Activated CD4-positive, alpha-beta T cell treated with anti-CD3 and anti-CD28 coated beads, Interleukin-2, amount 50 U/mL, for 1 hour (primary cell): ENCODE data around the gene INCA1.

ENCODE experiments used
- DNase-seq: peaks from one replicate; pipeline ENCODE4 v3.0.0-alpha.2; 2020

The INCA1 gene

DNA sequence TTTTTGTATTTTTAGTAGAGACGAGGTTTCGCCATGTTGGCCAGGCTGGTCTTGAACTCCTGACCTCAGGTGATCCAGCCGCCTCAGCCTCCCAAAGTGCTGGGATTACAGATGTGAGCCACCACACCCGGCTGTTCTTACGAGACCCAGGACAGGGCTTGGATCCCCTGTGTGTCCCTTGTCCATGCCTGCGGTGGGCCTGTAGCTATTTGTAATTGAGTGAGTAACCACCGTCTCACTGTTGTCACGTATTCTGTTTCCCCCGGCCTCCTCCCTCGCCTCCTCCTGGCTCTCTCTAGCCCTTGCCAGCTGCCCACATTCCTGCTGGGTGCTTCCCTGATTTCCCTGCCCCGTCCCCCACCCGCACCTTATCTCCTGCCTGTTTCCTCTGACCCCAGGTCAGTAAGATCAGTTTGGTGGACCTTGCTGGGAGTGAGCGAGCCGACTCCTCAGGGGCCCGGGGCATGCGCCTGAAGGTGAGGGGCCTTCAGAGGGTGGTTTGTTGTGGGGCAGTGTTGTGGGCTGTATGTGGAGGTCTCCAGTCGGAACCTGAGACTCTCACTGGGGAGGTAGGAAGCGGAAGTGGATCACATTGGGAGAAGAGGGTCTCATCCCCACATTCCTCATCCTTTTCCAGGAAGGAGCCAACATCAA lies 6.0 kb upstream of the INCA1 start:
- DNase-seq = no peak

DNA sequence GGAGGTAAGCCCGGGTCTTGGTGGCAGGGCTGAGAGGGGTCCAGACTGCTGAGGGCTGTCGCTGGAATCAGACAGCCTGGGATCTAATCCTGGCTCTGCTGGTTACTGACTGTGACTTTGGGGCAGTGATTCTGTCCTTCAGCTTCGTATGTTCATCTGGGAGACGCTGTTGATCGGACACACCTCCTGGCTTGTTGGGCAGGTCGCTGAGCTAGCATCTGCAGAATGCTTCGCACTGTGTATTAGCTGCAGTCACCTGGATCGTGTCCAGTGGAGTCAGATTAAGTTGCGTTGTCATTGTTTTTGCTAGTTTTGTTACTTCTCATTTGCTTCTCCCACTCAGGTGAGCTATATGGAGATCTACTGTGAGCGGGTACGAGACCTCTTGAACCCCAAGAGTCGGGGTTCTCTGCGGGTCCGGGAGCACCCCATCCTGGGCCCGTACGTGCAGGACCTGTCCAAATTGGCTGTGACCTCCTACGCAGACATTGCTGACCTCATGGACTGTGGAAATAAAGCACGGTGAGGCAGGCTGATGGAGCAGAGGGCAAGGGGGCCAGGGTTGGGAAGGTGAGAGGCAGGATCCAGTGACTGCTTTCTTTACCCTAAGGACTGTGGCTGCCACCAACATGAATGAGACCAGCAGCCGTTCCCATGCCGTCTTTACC lies 4.9 kb upstream of the INCA1 start:
- DNase-seq = no peak

DNA sequence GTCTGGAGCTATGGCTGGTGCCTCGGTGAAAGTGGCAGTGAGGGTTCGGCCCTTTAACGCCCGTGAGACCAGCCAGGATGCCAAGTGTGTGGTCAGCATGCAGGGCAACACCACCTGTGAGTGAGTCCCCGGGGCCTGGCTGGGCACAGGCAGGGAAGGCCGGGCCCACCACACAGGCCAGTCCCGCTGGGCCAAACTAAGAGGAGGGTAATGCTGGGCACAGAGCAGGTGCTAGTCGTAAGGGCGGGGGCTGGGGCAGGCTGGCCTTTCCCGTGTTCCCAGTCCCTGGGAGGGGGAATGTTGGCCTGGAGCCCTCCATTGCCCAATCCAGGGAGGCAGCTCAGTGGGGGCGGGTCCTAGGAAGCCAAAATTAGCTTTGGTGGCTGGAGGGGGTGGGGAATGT lies 2.9 kb upstream of the INCA1 start:
- no peak for DNase-seq

DNA sequence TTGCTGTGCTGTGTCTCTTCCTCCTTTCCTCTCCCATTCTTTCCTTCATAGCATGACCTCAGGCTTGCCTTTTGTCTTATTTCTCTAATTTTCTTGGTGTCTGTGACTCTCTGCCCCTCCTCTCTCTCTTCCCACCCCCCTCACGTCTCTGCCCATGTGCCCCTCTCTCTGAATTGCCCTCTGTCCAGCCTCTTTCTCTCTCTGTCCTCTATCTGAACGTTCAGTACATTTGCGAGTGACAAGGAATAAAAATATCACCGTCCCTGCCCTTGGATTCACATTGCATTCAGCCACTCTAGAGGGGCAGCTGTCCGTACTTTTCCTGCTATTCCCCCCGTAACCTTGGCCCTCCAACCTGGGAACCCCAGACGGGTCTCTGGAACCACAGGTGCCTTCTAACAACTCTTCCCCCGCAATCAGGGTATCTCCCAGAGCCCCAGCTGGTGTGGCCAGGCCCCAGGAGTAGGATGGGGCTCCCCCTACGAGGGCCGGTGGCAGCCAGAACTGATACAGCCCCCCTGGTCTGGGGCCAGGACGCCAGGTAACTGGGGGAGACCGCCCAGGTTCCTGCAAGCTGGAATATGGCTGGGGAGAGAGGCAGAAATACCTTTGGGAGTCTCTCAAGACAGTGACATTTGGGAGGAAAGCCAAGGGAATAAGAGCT lies 2.2 kb upstream of the INCA1 start:
- no peak for DNase-seq

DNA sequence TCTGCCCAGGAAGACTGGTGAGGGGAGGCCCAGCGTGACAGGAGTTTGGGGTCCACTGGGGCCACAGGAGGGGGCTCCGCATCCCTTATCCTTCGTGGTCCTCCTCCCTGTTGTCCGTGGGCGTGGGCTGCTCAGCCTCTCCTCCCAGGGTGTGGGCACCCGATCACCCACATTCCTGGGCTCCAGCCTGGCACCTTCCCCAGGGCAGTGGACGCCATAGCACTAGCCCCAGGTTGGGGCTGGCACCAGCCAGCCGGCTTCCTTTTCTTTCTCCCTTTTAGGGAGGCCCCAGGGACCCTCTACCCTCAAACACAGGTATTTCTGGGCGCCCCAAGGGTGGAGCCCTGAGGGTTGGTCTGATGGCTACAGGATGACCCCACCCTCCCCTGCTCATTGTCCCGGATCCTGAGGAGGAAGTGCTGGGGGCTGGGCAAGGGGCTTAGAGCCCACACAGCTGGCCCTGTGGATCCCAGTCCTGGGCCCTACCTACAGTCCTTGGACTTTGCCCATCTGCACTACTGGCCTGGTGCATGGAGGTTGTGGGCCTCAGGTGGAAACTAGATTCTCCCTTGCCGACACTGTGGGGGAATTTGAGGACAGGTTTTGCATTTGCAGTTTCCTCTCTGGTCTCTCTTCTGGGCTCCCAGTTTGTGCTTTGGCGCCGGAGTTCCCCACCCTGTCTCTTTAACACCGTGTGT lies 1.6 kb upstream of the INCA1 start:
- DNase-seq = no peak

DNA sequence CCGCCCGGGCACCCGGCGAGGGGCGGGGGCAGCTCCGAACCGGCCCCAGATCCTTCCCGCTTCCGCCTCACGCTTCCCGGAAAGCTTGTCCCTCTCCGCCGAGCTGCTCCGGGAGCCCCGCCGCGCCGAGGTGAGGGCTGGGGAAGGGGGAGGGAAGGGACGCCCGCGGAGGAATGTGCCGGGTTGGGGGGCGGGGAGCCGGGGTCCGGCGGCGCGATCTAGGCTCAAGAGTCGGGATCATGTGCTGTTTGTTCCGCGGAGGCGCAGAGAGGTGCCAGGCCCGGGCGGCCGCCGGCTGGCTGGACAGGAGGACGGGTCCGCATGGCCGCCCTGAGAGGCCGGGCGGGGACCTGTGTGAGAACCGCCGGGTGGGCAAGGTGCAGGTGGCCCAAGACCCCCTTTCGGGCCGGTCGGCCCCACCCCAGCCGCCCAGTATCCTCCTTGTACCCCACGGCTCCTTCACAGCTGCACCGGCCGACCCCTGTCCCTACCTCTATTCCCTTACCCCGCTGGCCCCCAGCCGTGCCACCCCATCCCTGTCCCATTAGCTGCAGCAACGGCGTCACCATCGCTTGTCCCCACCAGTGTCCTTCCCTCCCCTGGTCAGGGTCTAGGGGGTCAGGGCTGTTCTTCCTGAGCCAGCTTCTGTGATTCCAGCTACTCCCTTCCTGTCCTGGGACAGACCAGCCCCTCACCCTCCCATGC lies 857 bp upstream of the INCA1 start:
- DNase-seq = no peak

DNA sequence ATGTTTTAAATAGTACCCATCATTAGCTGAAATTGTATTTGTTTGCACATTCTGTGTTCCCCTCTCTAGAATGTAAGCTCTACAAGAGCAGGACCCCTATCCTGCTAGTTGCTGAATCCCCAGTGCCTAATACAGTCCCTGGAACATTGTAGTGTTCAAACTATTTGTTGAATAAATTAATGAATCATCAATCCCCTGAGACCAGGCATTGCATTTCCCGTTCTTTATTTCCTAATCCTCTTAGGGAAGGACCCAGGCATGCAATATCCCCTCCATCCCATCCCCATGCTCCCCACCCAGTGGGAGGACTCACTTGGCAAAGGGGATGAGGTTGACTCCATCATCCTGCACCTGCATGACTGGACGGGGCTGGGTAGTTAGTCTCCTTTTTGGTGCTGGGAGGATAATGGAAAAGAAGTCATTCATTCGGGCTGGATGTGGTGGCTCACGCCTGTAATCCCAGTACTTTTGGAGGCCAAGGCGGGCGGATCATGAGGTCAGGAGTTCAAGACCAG lies 3.2 kb downstream of the INCA1 start:
- DNase-seq = no peak

DNA sequence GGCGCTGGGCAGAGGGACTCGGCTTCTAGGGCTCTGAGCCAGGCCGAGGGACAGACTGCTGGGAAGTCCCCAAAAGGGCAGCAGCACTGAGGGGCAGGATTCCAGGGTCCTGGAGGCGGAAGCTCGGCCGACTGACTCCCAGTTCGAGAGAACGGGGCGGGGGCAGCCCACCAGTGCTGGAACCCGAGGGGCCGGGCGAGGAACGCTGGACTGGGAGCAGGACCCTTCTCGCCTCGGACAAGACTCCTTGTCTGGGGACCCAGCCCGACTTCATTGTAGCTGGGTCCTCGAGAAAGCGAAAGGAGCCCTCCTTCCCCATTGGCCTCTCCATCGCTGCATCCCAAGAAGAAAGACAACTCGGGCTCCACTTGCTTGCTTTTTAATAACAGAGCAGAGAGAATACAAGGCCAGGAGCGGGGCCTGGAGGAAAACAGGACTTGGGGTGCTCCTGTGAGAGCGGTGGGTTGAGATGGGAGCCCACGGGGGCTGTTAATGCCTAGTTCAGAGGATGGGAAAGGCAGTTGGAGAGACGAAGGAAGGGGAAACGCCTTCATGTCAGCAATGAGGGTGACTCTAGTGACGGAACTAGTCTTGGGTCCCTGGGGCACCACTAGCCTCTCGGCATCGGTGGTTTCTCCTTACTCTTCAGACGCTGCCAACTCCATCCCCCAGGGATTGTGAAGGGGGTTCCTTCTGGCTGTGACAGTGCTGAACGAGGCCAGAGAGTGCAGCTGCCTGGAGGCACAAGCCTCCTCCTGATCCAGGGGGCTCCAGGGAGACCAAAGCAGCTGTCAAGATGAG lies 9.4 kb downstream of the INCA1 start:
- DNase-seq = no peak

DNA sequence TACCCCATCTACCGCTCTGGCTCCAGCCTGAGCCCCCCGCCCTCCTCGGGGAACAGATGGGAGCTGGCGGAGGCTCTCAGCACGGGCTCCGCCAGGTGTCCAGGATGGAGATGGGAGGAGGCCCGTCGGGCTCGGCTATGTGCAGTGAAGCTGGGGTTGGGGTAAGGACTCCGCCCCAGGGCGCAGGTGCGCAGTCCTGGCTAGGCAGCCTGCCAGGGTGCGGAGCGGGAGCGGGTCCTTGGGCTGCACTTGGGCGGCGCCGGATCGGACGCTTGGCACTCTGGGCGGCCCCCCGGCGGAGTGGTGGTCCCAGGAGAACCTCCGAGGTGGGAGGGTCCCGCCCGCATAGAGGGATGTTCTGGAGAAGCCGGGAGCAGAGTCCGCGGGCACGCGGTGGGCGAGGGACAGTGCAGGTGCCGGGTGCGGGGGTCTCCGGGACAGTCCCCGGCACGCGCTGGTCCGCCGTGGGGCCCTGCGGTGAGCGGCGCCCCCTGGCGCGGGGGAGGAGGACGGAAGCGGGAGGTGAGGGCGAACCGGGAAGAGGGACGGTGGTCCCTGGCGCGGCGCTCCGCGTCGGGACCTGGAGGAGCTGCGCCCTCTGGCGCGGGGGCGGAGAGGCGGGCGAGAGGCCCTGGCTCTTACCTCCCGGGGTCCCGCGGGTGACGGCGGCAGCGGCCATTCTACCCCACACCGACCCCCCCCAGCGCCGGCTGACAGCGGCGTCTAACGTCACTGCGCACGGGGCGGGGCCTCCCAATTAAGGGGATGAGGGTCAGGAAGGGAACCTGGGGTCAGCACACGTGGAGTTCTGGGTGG lies 10.2 kb downstream of the INCA1 start, which contains the start of gene CAMTA2:
TSS of gene CAMTA2 (minus strand) at position 725 of the 816 bp plus-strand sequence. CDS start 1,453 bp downstream, outside the sequence.
- peak; percentile 88 for DNase-seq

DNA sequence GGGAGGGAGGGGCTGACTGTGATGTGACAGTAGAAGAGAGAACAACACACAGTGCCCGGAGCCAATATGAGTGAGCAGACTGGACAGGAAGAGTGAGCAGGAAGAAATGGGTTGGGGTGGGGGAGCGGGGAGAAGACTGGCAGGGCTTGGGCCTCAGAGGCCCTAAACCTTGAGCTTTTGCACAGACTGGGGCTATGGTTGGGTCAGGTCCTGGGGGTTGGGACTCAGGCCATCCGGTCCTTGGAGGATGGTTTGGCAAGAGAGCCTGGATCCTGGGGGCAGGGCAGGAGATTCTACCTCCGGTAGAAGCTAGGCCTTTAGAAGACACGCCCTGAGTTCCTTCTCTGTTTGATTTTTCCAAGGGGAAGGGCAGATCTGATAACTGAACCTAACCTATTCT lies 10.9 kb downstream of the INCA1 start:
- no peak for DNase-seq

DNA sequence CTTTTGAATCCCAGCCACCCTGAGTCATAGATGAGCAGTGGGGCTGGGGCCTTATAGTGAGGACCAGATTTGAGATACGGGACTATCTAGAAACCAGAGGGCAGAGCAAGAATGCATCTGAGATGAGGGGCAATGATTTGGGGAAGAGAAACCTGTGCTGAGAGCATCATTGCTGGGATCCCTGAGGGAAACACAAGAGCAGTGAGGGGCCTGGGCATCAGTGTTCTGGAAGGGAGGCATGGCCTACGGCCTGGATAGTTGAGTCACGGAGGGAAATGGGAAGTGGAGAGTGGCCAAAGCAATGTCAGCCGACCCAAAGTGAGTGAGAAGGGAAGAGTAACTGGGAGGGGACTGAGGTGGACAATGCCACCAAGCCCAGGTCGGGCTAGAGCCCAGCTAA lies 15.0 kb downstream of the INCA1 start:
- no peak for DNase-seq

DNA sequence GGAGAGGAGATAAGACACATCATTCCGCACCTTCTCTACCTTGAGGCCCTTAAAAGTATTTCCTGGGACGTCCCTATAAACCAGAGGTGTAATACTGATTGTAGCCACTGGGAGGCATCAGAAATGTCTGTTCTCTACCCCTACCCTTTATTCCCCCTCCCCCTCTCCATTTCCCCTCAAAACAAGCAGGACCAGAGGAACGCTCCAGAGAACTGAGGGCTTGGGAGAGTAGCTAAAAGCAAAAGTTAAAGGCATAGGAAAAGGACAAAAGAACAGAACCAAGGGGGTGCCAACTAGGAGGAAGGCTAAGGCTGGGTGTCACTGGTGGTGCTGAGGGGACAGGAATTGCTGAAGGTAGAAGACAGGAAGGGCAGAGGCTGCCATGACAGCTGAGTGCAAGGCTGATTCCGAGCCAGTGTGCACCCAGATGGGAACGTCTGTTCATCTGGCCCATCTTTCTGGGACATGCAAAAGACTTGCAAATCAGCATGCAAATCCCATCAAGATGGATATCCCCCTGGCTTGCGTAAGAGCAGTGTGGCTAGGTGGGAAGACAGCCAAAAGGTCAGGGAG lies 16.6 kb downstream of the INCA1 start:
- peak; percentile 12 for DNase-seq

DNA sequence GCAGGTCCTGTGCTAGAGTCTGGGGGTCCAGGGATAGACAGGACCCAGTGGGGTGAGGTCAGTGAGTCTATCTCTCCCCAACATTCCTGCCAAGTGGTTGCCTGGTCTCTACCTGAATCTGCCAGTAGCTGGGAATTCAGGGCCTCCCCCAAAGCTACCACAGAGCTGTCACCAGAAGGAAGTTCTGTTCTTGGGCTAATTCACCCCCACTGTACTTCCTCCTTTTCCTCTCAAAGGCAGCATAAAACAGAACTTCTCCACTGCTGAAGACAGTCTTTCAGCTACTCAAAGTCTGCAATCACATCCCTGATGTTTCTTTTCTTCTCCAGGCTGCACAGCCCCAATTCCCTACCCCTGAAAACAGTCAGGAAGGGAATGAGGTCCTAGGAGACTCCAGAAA lies 18.6 kb downstream of the INCA1 start:
- no peak for DNase-seq

DNA sequence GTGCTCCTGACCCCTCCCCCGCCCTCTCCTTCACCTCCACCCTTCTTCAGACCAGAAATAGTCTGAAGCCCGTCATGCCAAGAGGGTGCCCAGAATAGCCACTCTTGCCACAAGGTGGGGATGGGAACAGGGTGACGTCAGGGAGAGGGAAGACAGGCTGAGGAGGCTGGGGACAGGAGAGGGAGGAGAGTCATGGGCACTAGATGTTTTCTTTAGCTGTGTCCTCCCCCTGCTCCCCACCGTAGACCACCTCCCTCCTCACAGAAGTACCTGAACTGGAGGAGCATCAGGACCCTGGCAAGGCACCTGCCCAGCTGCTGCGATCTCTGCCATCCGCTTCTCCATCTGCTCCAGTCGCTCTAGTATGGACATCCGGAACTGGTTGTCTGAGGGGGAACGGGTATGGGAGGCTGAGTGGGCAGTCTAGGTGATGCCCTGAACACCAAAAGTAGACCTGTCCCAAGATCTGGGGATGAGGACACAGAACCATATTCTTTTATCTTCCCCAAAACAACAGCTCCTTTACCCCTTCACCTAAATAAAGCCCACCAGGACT lies 23.1 kb downstream of the INCA1 start:
- no peak for DNase-seq

DNA sequence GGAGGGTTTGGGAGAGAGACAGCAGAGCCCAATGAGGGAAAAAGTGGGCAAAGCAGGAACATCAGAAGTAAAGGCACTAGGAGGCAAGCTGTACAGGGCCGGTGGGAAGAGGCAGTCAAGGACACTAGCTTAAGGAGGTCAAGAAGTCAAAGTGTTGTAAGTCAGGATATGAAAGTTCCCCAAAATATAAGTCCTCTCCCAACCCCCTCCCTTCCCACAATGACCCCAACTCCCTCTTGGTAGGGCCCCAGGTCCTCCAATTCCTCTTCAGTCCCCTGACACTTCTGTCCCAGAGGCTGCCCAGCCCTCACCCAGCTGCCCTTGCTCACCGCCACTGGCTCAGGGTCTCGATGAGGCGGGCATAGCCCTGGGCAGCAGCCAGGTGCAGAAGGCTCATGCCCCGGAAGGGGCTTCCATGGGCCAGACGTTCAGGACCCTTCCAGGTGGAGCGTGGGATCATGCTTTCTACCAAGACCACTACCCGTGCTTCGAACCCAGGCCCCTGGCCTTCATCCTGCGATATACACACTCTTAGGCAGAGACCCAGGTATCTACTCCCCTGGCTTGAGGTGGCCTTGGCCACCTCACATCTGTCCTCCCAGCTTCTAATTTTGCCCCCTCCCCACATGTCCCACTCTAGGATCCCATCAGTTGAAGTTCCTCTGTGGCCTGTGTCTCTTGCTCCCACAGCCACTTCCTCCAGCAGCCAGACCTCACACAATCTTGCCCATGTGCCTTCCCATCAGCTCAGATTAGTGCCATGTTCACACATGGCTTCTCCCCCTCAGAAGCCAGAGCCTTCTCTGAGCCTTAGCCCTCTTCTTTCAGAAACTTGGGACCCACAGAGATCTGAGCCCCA lies 23.8 kb downstream of the INCA1 start:
- no peak for DNase-seq

DNA sequence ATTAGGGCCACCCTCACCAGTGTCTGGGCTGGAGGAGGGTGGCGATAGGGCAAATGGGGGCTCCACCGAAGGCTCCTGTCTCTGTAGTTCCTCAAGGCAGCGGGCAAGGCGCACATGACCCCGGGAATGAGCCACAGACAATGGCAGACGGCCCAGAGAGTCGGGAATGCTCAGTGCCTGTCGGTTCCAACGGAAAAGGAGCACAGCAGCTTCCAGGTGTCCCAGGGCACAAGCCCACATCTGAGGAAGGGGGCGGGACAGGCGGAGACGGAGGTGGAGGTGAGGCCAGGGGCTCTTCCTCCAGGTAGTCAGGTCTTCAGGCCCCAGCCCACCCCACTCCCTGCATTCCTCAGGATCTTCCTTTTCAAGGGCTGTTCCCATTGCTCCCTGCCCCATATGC lies 24.6 kb downstream of the INCA1 start:
- DNase-seq = no peak

DNA sequence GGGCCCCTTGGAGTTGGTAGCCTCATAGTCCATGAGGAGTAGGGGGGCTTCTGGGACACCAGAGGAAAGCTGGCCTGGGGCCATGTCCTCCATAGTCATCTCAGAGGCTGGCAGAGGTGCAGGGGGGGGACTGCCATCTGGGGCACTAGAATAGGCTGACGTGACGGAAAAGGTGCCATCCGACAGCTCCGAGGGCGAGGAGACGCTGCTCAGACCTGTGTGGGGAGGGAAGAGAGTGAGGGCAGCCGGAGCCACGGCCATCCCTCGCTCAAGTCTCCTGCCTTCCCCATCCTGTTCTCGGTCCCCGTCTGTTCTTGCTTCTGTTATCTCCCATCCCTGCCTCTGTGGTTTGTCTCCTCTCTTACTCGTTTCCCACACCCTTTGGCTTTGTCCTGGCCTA lies 25.0 kb downstream of the INCA1 start:
- DNase-seq = no peak

DNA sequence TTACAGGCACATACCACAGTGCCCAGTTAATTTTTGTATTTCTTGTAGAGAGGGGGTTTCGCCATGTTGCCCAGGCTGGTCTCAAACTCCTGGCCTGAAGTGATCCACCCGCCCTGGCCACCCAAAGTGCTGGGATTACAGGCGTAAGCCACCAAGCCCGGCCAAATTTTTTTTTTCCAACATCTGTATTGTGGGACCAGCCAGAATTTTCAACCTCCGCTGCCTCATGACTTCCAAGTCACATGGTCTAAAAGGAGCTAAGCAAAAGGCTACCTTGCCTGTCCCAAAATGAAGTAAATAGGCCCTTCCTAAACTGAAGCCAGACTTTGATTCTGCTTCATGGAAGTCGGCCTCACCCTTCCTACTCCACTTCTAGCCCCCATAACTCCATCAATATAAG lies 25.5 kb downstream of the INCA1 start:
- no peak for DNase-seq

DNA sequence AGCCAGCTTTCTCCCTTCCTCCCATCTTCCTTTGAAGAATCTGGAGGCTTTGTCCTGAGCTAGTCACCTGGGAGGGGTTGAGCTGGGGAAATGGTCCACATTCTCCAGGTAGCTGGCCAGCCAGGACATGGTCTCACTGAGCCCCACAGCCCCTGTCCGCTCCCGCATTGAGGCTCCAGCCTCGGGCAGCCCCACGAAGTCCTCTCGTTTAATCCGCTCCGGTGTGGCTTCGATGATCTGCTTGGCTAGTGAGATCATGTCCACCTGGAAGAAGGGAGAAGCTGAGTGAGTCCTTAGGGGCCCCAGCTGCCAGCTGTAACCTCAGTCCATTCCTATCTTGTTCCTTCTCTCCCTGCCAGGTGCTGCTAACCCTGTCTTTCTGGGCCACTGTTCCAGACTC lies 27.0 kb downstream of the INCA1 start:
- no peak for DNase-seq
